GM19193 (cell line): ENCODE measurements around the gene PLP2.

Source experiments
- POLR2A ChIP-seq: IDR thresholded peaks from 4 replicates; pipeline ENCODE4 v1.6.1; 2011; ENCODE audit not compliant: insufficient read depth, insufficient read length; ENCODE audit errors: extremely low read depth

The PLP2 gene

DNA sequence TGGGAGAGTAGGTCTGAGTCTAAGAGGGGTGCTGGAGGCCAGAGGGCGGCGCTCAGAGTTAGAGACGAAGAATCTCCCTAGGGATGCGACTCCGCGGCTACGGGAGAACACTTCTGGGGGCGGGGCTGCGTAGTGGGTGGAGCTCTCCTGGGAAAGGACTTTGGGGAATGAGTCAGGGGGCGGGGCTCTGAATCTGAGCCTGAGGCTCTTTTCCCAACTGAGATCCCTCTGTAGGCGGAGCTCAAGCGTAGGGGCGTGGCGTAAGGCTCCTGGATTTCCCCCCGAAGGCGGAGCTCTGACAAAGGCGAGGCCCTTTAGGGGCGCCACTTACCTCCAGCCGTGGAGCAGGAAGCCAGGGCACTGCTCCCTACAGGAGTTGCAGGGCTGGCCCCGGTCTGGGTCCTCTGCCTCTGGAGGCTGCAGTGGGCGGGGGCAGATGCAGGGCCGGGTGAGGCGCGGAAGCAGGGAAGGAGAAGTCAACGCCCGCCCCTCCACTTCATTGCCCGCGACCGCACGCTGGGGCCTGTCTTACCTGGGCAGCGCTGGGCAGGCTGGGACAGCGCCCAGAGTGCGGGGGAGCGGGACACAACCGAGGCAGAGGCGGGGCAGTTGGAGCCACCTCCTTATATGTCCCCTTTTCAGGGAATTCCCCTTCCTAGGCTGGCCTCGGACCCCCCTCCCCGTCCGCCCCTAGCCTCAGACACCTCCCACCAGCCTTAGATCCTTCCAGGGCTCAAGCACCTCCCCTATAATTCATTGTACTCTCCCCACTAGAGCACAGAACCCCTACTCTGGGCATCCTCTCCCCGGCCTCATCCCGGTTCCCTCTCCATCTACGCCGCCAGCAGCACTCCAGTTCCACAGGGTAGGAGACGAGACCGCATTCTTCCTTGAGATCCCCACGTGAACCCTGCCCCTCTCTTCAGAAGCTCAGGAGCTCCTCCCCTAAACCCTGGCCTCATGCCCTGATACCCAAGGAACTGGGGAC, 12.9 kb downstream of the PLP2 start:
- peak; percentile 37 for TF ChIP-seq POLR2A

DNA sequence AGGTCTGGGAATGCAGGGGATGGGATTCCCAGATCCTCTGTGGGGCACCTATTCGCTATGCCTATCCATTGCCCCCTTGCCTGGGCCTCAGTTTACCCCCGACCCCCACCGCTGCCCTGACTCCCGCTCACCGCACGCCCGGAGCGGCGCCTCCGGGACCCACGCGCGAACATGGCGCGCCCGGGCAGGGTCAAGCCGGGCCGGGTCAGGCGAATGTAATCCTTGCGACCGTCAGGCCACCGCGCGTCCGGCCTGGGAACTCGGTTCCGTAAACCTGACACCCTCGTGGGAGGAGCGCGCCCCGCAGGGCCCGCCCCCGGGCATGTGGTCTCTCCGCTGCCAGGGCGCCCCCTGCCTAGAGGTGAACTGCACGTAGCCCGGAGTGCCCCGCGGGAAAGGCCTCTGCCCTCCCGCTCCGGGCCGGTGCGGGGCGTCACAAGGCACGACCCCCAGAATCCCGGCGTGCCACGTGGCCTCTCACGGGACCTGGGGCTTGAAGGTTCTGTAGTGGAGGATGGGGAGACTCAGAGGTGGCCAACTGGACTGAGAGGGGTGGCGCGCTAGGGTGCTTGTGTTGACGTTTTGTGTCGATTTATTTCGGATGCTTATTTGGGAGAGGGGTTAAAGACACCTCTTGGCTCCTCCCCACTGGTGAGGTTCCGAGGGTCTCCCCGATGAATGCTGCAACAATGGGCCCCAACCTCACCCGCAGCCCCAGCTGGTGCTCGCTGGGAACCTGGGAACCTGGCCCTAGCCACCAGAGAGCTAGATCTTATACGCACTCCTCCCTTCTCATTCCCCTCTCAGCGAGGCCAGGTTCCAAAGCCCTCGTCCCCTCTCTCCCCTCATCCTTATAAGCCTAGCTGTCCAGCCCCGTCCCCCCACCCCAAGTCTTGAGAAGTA, 14.7 kb downstream of the PLP2 start, which contains the start of gene PRICKLE3:
PRICKLE3 (minus strand) TSS at position 249 of the 903 bp plus-strand sequence; CDS start at position 173, 76 bp downstream.
- TF ChIP-seq POLR2A: peak; percentile 66

DNA sequence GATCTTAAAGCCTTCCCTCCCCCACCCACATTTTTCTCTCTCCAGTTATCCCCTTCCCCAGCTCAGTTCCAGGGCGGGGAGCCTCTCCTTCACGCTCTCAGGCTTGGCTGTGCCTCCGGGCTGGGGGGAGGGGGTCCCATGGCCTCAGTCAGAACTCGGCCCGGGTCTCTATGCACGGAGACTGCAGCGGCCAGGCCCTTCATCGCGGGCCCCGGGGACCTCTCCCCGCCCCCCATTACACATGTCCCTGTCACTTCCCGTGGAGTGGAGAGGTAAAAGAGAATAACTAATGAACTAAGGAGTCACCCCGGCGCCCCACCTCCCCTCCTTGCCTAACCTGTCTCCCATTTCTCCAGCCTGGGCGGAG, 15.3 kb downstream of the PLP2 start:
- TF ChIP-seq POLR2A: no peak

DNA sequence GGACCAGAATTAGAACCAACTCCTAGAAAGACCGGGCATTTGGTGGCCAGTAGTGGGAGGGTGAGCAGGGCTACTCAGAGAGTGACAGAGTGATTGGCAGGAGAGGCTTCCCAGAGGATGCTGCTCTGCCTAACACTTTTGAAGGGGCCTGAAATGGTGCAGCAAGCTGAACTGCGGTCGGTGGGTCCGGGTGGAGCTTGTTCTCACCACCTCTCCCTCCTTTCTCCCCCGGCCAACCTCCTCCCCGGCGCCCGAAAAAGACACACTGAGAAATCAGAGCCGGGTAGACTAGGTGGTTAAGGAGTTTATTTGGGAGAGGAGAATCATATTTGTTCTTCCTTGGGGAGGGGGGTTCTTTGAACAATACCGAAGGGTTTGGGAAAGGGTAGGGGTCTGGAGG, 15.8 kb downstream of the PLP2 start:
- TF ChIP-seq POLR2A: no peak

DNA sequence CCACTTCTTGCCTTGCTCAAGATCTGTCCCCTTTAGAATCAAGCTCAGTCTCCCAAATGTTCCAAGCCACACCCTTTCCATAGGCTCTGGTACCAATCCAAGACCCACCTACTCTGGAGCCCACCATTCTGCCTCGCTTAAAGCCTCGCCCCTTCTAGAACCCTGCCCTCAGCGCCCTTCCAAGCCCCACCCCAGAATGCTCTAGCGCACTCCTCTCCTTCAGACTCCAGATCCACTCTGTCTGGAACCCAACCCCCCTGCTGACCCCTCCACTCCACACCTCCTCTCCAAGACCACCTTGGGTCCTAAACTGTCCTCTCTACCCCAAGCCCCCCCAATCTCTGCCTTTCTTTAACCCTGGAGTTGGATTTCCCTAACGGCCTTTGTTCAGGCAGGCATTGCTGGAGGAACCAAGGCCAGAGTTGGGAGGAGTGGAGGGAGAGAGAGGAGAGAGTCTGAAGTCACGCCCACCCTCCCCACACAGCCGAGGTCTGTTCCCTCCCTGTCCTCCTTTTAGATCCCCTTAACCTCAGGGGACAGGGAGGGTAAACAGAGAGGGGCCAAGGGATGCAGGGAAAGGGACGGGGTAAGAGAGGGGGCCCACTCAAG, 16.9 kb downstream of the PLP2 start:
- TF ChIP-seq POLR2A: no peak

DNA sequence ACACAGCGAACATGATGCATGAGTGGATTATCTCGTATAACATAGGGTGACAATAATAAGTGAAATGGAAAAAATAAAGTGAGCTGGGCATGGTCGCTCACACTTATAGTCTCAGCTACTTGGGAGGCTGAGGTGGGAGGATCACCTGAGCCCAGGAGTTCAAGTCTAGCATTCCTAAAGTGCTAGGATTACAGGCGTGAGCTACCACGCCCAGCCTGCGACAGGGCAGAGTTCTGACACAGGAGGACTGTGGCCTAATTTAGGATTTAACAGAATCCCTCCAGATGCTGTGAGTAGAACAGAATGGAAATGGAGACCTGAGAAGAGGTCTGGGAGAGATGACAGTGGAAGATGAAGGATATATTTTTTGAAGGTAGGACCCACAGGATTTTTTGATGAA, 17.9 kb downstream of the PLP2 start:
- no peak for TF ChIP-seq POLR2A

DNA sequence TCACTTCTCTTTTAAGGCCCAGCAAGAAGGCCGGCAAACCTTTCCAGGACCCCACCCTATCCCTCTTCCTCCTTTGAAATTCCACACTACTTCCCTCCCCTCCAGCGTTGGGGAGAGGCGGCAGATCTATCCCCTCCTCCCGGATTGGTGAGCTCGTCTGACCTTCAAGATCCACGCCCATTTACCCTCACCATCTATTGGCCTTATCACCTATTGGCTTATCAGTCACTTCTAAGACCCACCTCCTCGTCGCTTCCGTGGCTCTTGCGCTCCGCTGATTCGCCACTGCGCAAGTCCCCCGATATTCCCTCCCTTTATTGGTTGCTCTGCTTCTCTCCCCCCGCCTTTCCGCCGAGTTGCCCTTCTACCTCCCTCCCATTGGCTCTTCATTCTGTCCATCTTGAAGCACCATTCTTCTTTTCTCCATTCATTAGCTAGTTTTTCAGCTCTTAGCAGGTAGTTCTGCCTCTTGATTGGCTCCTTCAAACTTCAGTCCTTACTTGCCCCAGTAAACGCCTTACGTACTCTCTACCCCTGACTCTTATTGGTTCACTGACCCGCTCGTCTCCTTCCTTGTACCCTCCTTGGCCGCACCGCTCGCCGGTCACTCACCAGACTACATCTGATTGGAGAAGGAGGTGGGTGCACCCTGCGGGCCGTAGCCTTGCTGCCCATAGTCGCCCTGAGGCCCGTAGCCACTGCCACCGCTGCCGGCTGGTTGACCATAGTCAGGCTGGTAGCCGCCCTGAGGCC, 19.3 kb downstream of the PLP2 start:
- peak; percentile 81 for TF ChIP-seq POLR2A

DNA sequence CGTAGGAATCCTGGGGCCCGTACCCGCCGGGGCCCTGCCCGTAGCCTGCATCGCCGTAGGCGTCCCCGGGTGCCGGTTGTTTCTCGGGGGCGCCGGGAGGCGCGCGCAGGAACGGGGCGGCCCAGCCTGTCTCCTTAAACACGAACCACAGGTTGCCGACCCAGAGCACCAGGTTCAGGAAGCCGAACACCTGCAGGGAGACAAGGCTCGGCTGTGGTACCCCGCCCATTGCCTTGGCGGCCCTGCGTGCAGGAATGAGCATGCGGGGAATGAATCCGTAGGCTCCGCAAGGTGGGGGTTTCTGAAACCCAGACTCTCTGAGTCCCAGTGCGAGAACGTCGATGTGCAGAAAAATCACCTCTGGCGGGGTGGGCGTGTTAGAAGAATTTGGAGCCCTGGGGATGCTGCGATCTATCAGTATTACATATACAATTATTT, 19.9 kb downstream of the PLP2 start:
- no peak for TF ChIP-seq POLR2A

DNA sequence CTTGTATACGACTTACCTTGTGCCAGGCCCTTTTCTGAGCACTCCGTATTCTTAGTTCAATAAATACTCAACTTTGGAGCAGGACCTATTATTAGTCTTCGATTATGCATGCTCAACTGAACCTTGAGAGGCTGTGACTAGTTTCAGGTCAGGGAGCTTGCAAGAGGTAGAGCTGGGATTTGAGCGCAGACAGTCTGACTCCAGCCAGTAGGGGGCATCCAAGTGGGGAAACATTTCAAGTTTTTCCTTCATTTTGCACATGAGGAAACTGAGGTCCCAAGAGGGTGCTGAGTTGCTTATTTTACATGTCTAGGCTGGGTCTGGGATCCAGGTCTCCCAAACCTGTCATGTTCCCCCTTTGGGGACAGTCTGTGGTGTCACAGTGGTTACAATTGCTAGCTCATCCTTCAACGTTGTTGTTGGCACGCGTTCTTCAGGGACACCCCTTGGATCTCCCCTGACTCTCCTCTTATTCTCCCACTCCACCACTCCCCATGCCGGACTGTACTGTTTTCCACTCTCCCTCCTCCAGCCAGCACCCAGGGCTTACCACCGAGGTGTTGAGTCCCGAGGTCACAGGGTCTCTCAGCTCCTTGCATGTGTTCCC, 21.1 kb downstream of the PLP2 start:
- TF ChIP-seq POLR2A: no peak

DNA sequence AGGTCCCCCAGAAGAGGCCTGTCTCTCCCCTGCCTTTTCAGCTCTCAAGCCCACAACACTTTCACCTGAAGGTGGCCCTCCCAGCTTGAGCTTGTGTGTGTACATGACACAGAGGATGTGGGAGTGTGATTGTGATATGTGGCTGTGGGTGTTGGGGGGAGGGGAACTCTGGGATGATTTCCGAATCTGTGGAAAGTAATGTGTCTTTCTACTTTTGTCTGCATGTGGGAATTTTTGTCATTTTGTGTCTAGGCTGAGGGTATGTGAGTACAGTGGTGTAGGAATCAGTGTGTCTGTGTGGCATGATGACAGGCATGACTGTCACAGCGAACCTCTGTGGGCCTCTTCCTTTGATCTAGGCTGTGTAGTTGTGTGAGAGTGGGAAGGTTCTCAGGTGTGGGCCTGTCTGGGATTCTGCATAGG, 21.9 kb downstream of the PLP2 start:
- no peak for TF ChIP-seq POLR2A

DNA sequence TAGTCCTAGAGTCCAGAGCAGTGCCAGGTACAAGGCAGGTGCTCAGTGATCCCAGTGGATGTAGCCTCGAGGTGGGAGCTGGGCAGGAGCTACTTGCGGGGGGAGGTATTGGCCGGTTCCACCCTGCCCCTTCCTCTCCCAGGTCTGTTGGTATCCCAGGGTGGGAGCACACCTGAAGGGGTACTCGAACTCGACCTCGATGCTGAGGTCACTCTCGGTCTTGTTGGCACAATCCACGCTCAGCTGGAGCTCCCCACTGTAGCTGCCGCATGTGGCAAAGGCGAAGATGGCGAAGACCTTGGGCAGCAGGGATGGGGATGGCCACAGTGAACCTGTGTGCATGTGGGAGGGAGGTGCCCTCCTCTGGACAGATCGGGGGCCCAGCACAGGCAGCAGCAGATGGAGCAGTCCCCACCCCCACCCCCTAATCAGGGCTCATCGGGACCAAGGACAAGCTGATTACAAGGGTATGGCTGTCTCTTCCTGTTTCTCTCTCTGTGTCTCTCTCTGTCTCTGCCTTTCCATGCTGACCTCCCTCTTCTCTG, 25.9 kb downstream of the PLP2 start:
- TF ChIP-seq POLR2A: no peak

DNA sequence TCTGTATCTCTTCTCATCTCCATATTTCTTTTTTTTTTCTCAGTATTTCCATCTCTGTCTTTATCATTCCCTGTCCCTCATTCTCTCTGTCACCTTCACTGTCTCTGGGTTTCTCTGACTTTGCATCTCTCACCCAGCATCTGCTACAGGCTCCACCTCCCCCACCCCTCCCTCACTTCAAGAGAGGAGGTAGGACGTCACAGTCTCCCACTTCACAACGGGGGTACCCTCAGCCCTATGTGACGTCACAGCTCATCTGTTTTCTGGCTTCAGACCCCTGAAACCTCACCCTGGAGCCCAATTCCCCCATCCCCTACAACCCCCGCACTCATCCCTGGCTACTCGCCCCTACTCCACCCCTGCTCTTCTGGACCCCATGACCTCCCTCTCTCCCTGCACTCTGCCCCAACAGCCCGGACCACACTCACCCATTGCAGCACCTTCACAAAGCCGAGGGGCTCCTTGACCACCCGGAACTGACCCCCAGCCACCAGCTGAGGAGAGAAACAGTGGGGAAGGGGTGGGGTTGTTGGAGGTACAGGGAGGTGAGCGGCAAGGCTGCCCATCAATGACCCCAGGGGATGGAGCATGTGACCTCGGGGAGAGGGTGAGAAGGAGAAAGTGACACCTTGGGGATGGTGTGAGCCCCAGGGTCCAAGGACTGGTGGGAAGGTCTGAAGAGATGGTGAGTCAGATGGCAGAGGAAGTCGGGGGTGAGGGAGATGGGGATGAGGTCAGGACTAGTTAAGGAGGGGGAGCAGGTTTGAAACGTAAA, 27.0 kb downstream of the PLP2 start:
- no peak for TF ChIP-seq POLR2A

DNA sequence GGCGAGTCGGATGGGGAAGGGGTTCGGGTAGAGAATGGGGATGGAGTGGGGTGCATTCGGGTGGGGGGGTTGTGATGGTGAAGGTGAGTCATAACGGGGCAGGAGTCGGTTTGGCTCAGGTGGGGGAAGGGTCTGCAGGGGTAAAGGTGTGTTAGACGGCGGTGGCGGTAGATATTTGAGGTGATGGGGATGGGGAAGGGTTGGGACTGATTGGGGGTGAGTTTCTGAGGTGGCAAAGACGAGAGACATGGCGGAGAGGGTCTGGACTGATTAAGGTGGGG, 27.6 kb downstream of the PLP2 start:
- no peak for TF ChIP-seq POLR2A

DNA sequence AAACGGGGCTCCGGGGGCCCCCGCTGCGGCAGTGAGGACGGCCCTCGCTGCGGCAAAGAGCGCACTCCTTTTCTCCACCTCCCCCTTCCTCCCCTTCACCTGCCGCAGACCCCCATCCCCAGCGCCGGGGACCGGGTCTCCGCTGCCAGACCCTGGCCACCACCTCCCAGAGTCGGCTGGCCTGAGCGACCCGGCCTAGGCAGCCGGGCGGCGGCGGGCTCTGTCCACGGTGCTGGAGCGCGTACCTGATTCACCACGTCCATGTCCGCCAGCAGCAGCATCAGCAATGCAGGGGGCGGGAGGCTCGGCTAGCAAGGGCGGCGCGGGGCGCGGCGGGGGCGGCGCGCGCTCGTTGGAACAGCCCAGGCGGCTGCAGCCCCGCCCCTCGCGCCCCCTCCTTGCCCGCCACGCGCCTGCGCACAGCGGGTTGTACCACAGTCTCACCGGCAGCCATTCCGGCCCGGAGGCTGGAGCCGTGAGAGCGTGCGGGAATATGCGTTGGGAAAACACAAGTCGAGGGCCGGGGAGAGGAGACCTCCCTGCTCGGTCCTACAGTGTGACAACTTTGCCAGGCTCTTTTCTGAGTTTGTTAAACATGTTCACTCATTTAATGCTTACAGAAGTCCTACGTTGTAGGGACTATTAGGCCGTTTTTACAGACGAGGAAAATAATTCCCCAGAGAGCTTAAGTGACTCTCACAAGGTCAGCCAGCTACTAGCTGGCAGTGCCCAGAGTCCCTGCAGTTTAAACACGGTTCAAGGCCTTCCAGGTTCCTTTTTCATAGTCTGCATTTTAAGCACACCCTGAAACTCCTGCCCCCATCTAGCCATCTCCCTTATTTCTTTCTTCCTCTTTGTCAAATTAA, 28.4 kb downstream of the PLP2 start, which contains the start of gene SYP:
SYP (minus strand) TSS at position 288 of the 866 bp plus-strand sequence; CDS start at position 281, 7 bp downstream.
- peak; percentile 87 for TF ChIP-seq POLR2A
